Endothelial cell of umbilical vein (primary cell): ENCODE results near the gene FBXO10. TPM values are rescaled to one million over a fixed set of nuclear protein-coding genes. Genes with fewer than 3 reads are reported as not detected.
"Not testable (repeated sequence)": the region's sequence is repeated elsewhere in the genome, so short reads cannot be mapped to it uniquely, and the experiment has no call there.

Experiments
- BruUV-seq: library from RNA; stranded (reverse); fragments of 400-500 nt; replicated peaks from 2 replicates; lab custom pipeline; 2021; lab: Mats Ljungman, UMichigan
- CTCF ChIA-PET: fragments of 300-600, 350-600 bp; sonication (Branson Sonifier 250); formaldehyde crosslinking; loops from one replicate; lab custom pipeline; 2021; ENCODE audit warnings: antibody characterized with exemption, inconsistent platforms; lab: Charles Lee
- POLR2A ChIA-PET: fragments of 300-600, 350-600 bp; sonication (Branson Sonifier 250); formaldehyde crosslinking; loops from one replicate; lab custom pipeline; 2021; ENCODE audit warnings: antibody characterized with exemption, inconsistent platforms; lab: Charles Lee
- DNase-seq: peaks from one replicate; pipeline ENCODE4 v3.0.0-alpha.2; 2011; ENCODE audit warnings: low read depth, low spot score
- FAIRE-seq: peaks from 2 replicates; lab custom pipeline; 2011; peaks lifted over from hg19 to GRCh38; lab: Jason Lieb, UNC
- H2AFZ ChIP-seq: 2 replicates; pipeline ENCODE4 v1.6.0; 2012; ENCODE audit warnings: low read depth, low read length, control low read depth, inconsistent platforms
- H3K27ac ChIP-seq: 2 replicates; pipeline ENCODE4 v1.5.1; 2011; ENCODE audit warnings: low read depth, mild to moderate bottlenecking, control low read depth, low read length, moderate library complexity; ENCODE audit not compliant: insufficient read depth
- H3K27me3 ChIP-seq, 2 experiments: 2 replicates each; pipeline versions ENCODE4 v1.6.0 to v1.6.1; 2011; ENCODE audit warnings: low read length in 2 of 2, mixed read lengths in 1 of 2; ENCODE audit not compliant: control insufficient read depth in 2 of 2, insufficient read depth in 2 of 2
- H3K36me3 ChIP-seq, 2 experiments: 2 replicates in 1 of 2; 3 replicates in 1 of 2; pipeline ENCODE4 v1.5.1; 2011; ENCODE audit warnings: low read length in 2 of 2, mild to moderate bottlenecking in 1 of 2, moderate library complexity in 1 of 2; ENCODE audit not compliant: control insufficient read depth in 2 of 2, insufficient read depth in 2 of 2; ENCODE audit errors: extremely low read depth in 1 of 2
- H3K4me1 ChIP-seq: 3 replicates; pipeline ENCODE4 v1.5.1; 2011; ENCODE audit warnings: mild to moderate bottlenecking, low read length; ENCODE audit not compliant: control insufficient read depth, insufficient read depth; ENCODE audit errors: extremely low read depth
- H3K4me2 ChIP-seq: 2 replicates; pipeline ENCODE4 v1.6.1; 2011; ENCODE audit warnings: low read length, control low read depth, mixed read lengths; ENCODE audit not compliant: insufficient read depth
- H3K4me3 ChIP-seq, 3 experiments: fragments of 200-600 bp in 1 of 3; sonication (generic), shearing (Covaris generic) in 1 of 3; replicated peaks in 1 of 3; 2 replicates each; pipeline ENCODE4 v1.5.1; 2011 to 2016; ENCODE audit warnings: control low read depth in 3 of 3, low read length in 3 of 3, mild to moderate bottlenecking in 2 of 3, inconsistent platforms in 1 of 3, low read depth in 1 of 3, moderate library complexity in 1 of 3; ENCODE audit not compliant: insufficient read depth in 1 of 3
- H3K79me2 ChIP-seq: 2 replicates; pipeline ENCODE4 v1.6.0; 2012; ENCODE audit warnings: low read length, inconsistent platforms; ENCODE audit not compliant: control insufficient read depth, insufficient read depth
- H3K9ac ChIP-seq: replicated peaks from 2 replicates; pipeline ENCODE3; 2011; ENCODE audit warnings: low read length, control low read depth; ENCODE audit not compliant: insufficient read depth; ENCODE audit errors: extremely low read depth
- H3K9me1 ChIP-seq: replicated peaks from 3 replicates; pipeline ENCODE4 v1.6.0; 2011; ENCODE audit warnings: mild to moderate bottlenecking, low read length; ENCODE audit not compliant: control insufficient read depth, insufficient read depth; ENCODE audit errors: extremely low read depth
- H3K9me3 ChIP-seq: replicated peaks from 2 replicates; pipeline ENCODE4 v1.5.1; 2012; ENCODE audit warnings: low read length, inconsistent platforms; ENCODE audit not compliant: control insufficient read depth, insufficient read depth
- H4K20me1 ChIP-seq: replicated peaks from 2 replicates; pipeline ENCODE3; 2011; ENCODE audit warnings: mild to moderate bottlenecking, low read length; ENCODE audit not compliant: control insufficient read depth, insufficient read depth; ENCODE audit errors: extremely low read depth
- EZH2 ChIP-seq: IDR thresholded peaks from 2 replicates; pipeline ENCODE4 v1.6.1; 2012; ENCODE audit warnings: borderline replicate concordance, low read depth, mild to moderate bottlenecking, moderate library complexity, low read length, inconsistent platforms; ENCODE audit not compliant: severe bottlenecking
- GATA2 ChIP-seq: IDR thresholded peaks from 2 replicates; pipeline ENCODE4 v1.7.0; 2011; ENCODE audit warnings: low read depth, mild to moderate bottlenecking, moderate library complexity, mixed read lengths, low read length; ENCODE audit not compliant: insufficient read length, insufficient read depth
- JUN ChIP-seq: IDR thresholded peaks from 2 replicates; pipeline ENCODE4 v1.6.1; 2011; ENCODE audit warnings: borderline replicate concordance, low read depth; ENCODE audit not compliant: insufficient read length, insufficient read depth
- dilution Hi-C: fragments of 300-500 bp; cut with MboI; formaldehyde crosslinking; loops from one replicate; pipeline ENCODE4 v1.15.0; 2019; ENCODE audit warnings: low sequenced_read_pairs; ENCODE audit not compliant: extremely low pct_ligation_motif_present
- intact Hi-C: fragments of 100-400 bp; cut with micrococcal nuclease; formaldehyde crosslinking; loops from one replicate; pipeline ENCODE4 v1.10.0; 2022
- polyA plus RNA-seq, 4 experiments: library from polyadenylated mRNA; depleted of rRNA in 3 of 4; stranded (reverse) in 3 of 4; unstranded in 1 of 4; fragments of >200 nt; gene quantifications; 2 replicates each; pipeline versions ENCODE4 v1.2.1 to v1.2.3, GENCODE V29; 2011 to 2012; ENCODE audit warnings: missing spikeins in 1 of 4
- total RNA-seq: library from RNA; stranded (reverse); gene quantifications from 2 replicates; pipeline ENCODE4 v1.2.3, GENCODE V29; 2021

FBXO10 gene
- total and polyA plus RNA-seq, 2 donors (not counting 3 experiments of a cell fraction or from before 2014, with no cell fraction given): 11.8 to 14.4 TPM

DNA sequence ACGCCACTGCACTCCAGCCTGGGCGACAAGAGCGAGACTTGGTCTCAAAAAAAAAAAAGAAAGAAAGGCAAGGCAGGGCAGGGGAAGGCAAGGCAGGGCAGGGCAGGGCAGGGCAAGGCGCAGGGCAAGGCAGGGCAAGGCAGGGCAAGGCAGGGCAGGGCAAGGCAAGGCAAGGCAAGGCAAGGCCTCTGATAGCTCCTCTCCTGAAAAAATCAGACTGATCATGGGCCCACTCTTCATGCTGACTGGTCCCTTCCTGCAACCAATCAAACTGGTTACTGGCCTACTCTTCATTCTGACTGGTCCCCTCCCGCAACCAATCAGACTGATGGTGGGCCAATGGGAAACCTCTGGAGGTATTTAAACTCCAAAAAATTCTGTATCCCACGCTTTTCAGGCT lies 107.6 kb downstream of the FBXO10 start:
- POLR2A ChIA-PET: no interaction called here
- Histone ChIP-seq H3K4me2 (no peak overlapping the region), H3K9ac (no peak overlapping the region), H3K4me1 (peaks cover 17% of the 10 kb centered on the region), H3K27me3 (no peaks in the 10 kb centered on the region), H3K4me3 (no peak overlapping the region), H3K79me2 (peaks cover 9% of the 10 kb centered on the region), H3K36me3 (no peaks in the 10 kb centered on the region), H3K27ac (no peak overlapping the region), H4K20me1 (no peaks in the 10 kb centered on the region), H3K9me1 (no peaks in the 10 kb centered on the region), H3K9me3 (no peaks in the 10 kb centered on the region), H2AFZ (no peak overlapping the region)
- intact Hi-C loops: no loop called here
- dilution Hi-C loops: no loop called here
- CTCF ChIA-PET: no interaction called here
- no peak for TF ChIP-seq EZH2
- no peak for TF ChIP-seq GATA2
- TF ChIP-seq JUN: no peak
- no TSS peak for BruUV-seq
- FAIRE-seq: no peak
- DNase-seq: no peak

DNA sequence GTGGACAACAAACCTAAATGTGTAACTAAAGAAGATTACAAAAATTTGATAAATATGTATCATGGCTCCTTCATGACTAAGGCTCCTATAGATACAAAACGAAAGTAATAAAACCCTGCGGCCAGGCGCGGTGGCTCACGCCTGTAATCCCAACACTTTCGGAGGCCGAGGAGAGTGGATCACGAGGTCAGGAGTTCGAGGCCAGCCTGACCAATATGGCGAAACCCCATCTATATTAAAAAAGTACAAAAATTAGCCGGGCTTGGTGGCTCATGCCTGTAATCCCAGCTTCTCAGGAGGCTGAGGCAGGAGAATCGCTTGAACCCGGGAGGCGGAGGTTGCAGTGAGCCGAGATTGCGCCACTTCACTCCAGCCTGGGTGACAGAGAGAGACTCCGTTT lies 108.7 kb downstream of the FBXO10 start:
- DNase-seq, H3K27me3 ChIP-seq, H3K4me2 ChIP-seq, CTCF ChIA-PET, H3K9me1 ChIP-seq, POLR2A ChIA-PET, FAIRE-seq, H3K9me3 ChIP-seq, H2AFZ ChIP-seq, intact Hi-C loops, dilution Hi-C loops, H3K36me3 ChIP-seq, H4K20me1 ChIP-seq, H3K9ac ChIP-seq, H3K27ac ChIP-seq, H3K4me3 ChIP-seq, BruUV-seq: not testable (repeated sequence)
- H3K79me2 ChIP-seq: peaks cover 20% of the 10 kb centered on the region
- peaks cover 26% of the 10 kb centered on the region for H3K4me1 ChIP-seq
